B cell (primary cell): Measurements from ENCODE around the gene APBA2. TPM values are rescaled to one million over a fixed set of nuclear protein-coding genes. Genes with fewer than 3 reads are reported as not detected.

Source experiments
- ATAC-seq: fragments of 200-7000 bp; cut with Tn5 transposase; one replicate; pipeline ENCODE4 v1.10.0; 2021; ENCODE audit warnings: low read depth, mild to moderate bottlenecking, moderate number of reproducible peaks, moderate library complexity
- CTCF ChIA-PET: fragments of 350-600 bp; sonication (Branson Sonifier 250); formaldehyde crosslinking; loops from one replicate; lab custom pipeline; 2021; ENCODE audit warnings: antibody characterized with exemption, inconsistent platforms; lab: Charles Lee
- POLR2A ChIA-PET: fragments of 350-600 bp; sonication (Branson Sonifier 250); formaldehyde crosslinking; loops from one replicate; lab custom pipeline; 2021; ENCODE audit warnings: antibody characterized with exemption; lab: Charles Lee
- DNase-seq: peaks from one replicate; pipeline ENCODE4 v3.0.0; 2013
- H2AFZ ChIP-seq: 2 replicates; pipeline ENCODE4 v1.6.1; 2012; ENCODE audit warnings: mild to moderate bottlenecking, low read depth, low read length; ENCODE audit not compliant: insufficient read depth, poor library complexity, severe bottlenecking
- H3K27ac ChIP-seq, 2 donors: 1 replicate in 1 of 2; 2 replicates in 1 of 2; pipeline ENCODE4 v1.5.1; 2012 to 2013; ENCODE audit warnings: low read length in 2 of 2, mild to moderate bottlenecking in 2 of 2, moderate library complexity in 1 of 2
- H3K27me3 ChIP-seq, 4 experiments: fragments of 200-600 bp in 1 of 4; sonication (generic) in 1 of 4; replicated peaks in 1 of 4; 1 replicate in 2 of 4; 2 replicates in 2 of 4; pipeline versions ENCODE4 v1.6.1 to v1.7.0; 2013 to 2016; ENCODE audit warnings: low read length in 3 of 4, mild to moderate bottlenecking in 2 of 4, mixed read lengths in 1 of 4, moderate library complexity in 1 of 4; ENCODE audit not compliant: insufficient read depth in 4 of 4, control insufficient read depth in 3 of 4; ENCODE audit errors: control extremely low read depth in 1 of 4
- H3K36me3 ChIP-seq, 2 experiments: replicated peaks in 1 of 2; 1 replicate in 1 of 2; 2 replicates in 1 of 2; pipeline versions ENCODE4 v1.6.1 to v1.7.1; 2013; ENCODE audit warnings: low read length in 1 of 2; ENCODE audit not compliant: insufficient read depth in 2 of 2, control insufficient read depth in 1 of 2; ENCODE audit errors: control extremely low read depth in 1 of 2, extremely low read depth in 1 of 2
- H3K4me1 ChIP-seq, 2 donors: fragments of 200-600 bp in 1 of 2; sonication (generic) in 1 of 2; 1 replicate in 1 of 2; 2 replicates in 1 of 2; pipeline versions ENCODE4 v1.5.1 to v1.6.1; 2013 to 2017; ENCODE audit warnings: low read length in 2 of 2; ENCODE audit not compliant: control insufficient read depth in 2 of 2, insufficient read depth in 2 of 2
- H3K4me2 ChIP-seq: replicated peaks from 2 replicates; pipeline ENCODE3; 2012; ENCODE audit warnings: mild to moderate bottlenecking, low read depth, low read length; ENCODE audit not compliant: poor library complexity, severe bottlenecking
- H3K4me3 ChIP-seq, 5 experiments: fragments of 200-600 bp in 1 of 5; sonication (generic) in 1 of 5; 1 replicate in 3 of 5; 2 replicates in 2 of 5; pipeline versions ENCODE4 v1.5.1 to v1.7.0; 2011 to 2016; ENCODE audit warnings: low read length in 4 of 5, mild to moderate bottlenecking in 4 of 5, low read depth in 2 of 5, control low read depth in 1 of 5, moderate library complexity in 1 of 5; ENCODE audit not compliant: insufficient read depth in 1 of 5; ENCODE audit errors: control extremely low read depth in 1 of 5, extremely low read depth in 1 of 5
- H3K79me2 ChIP-seq: fragments of 200-600 bp; sonication (generic); one replicate; pipeline ENCODE4 v1.6.0; 2016; ENCODE audit warnings: low read length; ENCODE audit not compliant: control insufficient read depth, insufficient read depth
- H3K9ac ChIP-seq: fragments of 200-600 bp; sonication (generic); 2 replicates; pipeline ENCODE4 v1.6.1; 2017; ENCODE audit warnings: mild to moderate bottlenecking, low read length, moderate library complexity
- H3K9me3 ChIP-seq, 3 donors: one replicate each; pipeline versions ENCODE4 v1.6.1 to v1.7.1; 2013; ENCODE audit warnings: low read length in 2 of 3; ENCODE audit not compliant: control insufficient read depth in 2 of 3, insufficient read depth in 1 of 3; ENCODE audit errors: control extremely low read depth in 1 of 3
- H4K20me1 ChIP-seq: 2 replicates; pipeline ENCODE4 v1.6.0; 2012; ENCODE audit warnings: mild to moderate bottlenecking, low read length; ENCODE audit not compliant: insufficient read depth, control insufficient read depth, poor library complexity, severe bottlenecking
- H3K27ac Mint-ChIP-seq: one replicate; pipeline ENCODE4 v1.8.0; 2021; ENCODE audit warnings: mixed read lengths
- H3K27me3 Mint-ChIP-seq: one replicate; pipeline ENCODE4 v1.8.0; 2021; ENCODE audit warnings: mixed read lengths
- H3K4me1 Mint-ChIP-seq: one replicate; pipeline ENCODE4 v1.8.0; 2021; ENCODE audit warnings: mixed read lengths
- H3K4me3 Mint-ChIP-seq: one replicate; pipeline ENCODE4 v1.8.0; 2021; ENCODE audit warnings: mixed read lengths
- H3K9me3 Mint-ChIP-seq: one replicate; pipeline ENCODE4 v1.8.0; 2022; ENCODE audit warnings: mixed read lengths; ENCODE audit not compliant: insufficient read depth
- CTCF ChIP-seq: fragments of 200-600 bp; IDR thresholded peaks from one replicate; pipeline ENCODE4 v1.8.0; 2022; ENCODE audit warnings: antibody characterized with exemption, mild to moderate bottlenecking
- EZH2 ChIP-seq: IDR thresholded peaks from 2 replicates; pipeline ENCODE4 v1.6.1; 2012; ENCODE audit warnings: borderline replicate concordance, low read depth, mild to moderate bottlenecking, moderate library complexity, low read length; ENCODE audit not compliant: insufficient read depth, poor library complexity, severe bottlenecking
- WGBS: methylation state at CpG from one replicate; pipeline ENCODE4 v1.1.5; 2013; ENCODE audit warnings: missing lambda C conversion rate; ENCODE audit not compliant: insufficient coverage; 5-methylcytosine and 5-hydroxymethylcytosine counted together
- intact Hi-C: fragments of 100-400 bp; cut with micrococcal nuclease; formaldehyde crosslinking; loops from one replicate; pipeline ENCODE4 v1.10.0; 2022
- polyA plus RNA-seq: library from polyadenylated mRNA; depleted of rRNA; stranded (reverse); fragments of >200 nt; gene quantifications from 2 replicates; pipeline ENCODE4 v1.2.3, GENCODE V29; 2012
- total RNA-seq, 2 donors: library from RNA; stranded (reverse); fragments of 120-200 nt in 1 of 2; gene quantifications; 1 replicate in 1 of 2; 2 replicates in 1 of 2; pipeline versions ENCODE4 v1.2.3 to v1.2.4, GENCODE V29; 2013 to 2022

APBA2 gene
- total and polyA plus RNA-seq, 2 donors (not counting 1 experiment from before 2014, with no cell fraction given): 0.19 TPM; not detected in 1

GRCh38 chr15:29083161-29083560, 197.4 kb downstream of the APBA2 start:
- WGBS: 100% methylated on average over 1 of the region's 4 CpGs
- intact Hi-C loops: no loop called here
- Mint-ChIP-seq H3K4me3 (no peak overlapping the region), H3K27me3 (peaks cover 3% of the 10 kb centered on the region), H3K4me1 (no peaks in the 10 kb centered on the region), H3K27ac (no peak overlapping the region), H3K9me3 (no peaks in the 10 kb centered on the region)
- H3K4me3 ChIP-seq: no peak overlapping the region
- H3K27ac ChIP-seq: no peak overlapping the region
- ChIA-PET POLR2A (no interaction called here), CTCF (no interaction called here)
- H3K4me1 ChIP-seq: no peaks in the 10 kb centered on the region
- no peaks in the 10 kb centered on the region for H4K20me1 ChIP-seq
- ATAC-seq (no peak), DNase-seq (no peak)
- no peaks in the 10 kb centered on the region for H3K27me3 ChIP-seq
- no peak overlapping the region for H2AFZ ChIP-seq
- H3K79me2 ChIP-seq: no peaks in the 10 kb centered on the region
- no peak overlapping the region for H3K4me2 ChIP-seq
- H3K36me3 ChIP-seq: no peaks in the 10 kb centered on the region
- no peak overlapping the region for H3K9ac ChIP-seq
- H3K9me3 ChIP-seq: peaks cover 0 to 1% (median 0%) of the 10 kb centered on the region in 3 donors
- no peak for TF ChIP-seq EZH2
- TF ChIP-seq CTCF: no peak

- no peak for DNase-seq
- no peak for ATAC-seq
- Histone ChIP-seq H4K20me1 (no peaks in the 10 kb centered on the region), H3K9ac (no peak overlapping the region), H3K4me3 (no peak overlapping the region), H3K27ac (no peak overlapping the region), H3K4me1 (no peaks in the 10 kb centered on the region), H3K36me3 (no peaks in the 10 kb centered on the region), H3K79me2 (no peaks in the 10 kb centered on the region), H3K27me3 (no peaks in the 10 kb centered on the region), H3K4me2 (no peak overlapping the region), H3K9me3 (peaks cover 0 to 1% (median 0%) of the 10 kb centered on the region in 3 donors), H2AFZ (no peak overlapping the region)
- ChIA-PET CTCF (no interaction called here), POLR2A (no interaction called here)
- no peaks in the 10 kb centered on the region for H3K4me1 Mint-ChIP-seq
- H3K27ac Mint-ChIP-seq: no peak overlapping the region
- H3K9me3 Mint-ChIP-seq: no peaks in the 10 kb centered on the region
- intact Hi-C loops: no loop called here
- TF ChIP-seq CTCF (no peak), EZH2 (no peak)
- H3K27me3 Mint-ChIP-seq: peaks cover 3% of the 10 kb centered on the region
- no CpG with 5 or more reads among the region's 2 CpGs for WGBS
- H3K4me3 Mint-ChIP-seq: no peak overlapping the region
Observed at GRCh38 chr15:29083858-29084257, 198.1 kb downstream of the APBA2 start.
